GM23338 (cell line): Measurements from ENCODE around the gene BBLN. TPM values are rescaled to one million over a fixed set of nuclear protein-coding genes. Genes with fewer than 3 reads are reported as not detected.

Experiments used
- ATAC-seq: fragments of 200-7000 bp; cut with Tn5 transposase; 3 replicates; pipeline ENCODE4 v1.9.1; 2020
- DNase-seq: peaks from one replicate; pipeline ENCODE4 v3.0.0-alpha.2; 2015; ENCODE audit warnings: low spot score
- H2AFZ ChIP-seq: fragments of 200-600 bp; sonication (generic); 2 replicates; pipeline ENCODE4 v1.8.0; 2016; ENCODE audit warnings: antibody characterized with exemption, mild to moderate bottlenecking, moderate library complexity
- H3F3A ChIP-seq: fragments of 200-600 bp; sonication (generic); replicated peaks from 2 replicates; pipeline ENCODE4 v1.8.0; 2017; ENCODE audit warnings: antibody characterized with exemption, mixed run types, low read depth
- H3K27ac ChIP-seq: fragments of 200-600 bp; sonication (generic); 2 replicates; pipeline ENCODE4 v1.6.1; 2016; ENCODE audit warnings: low read depth
- H3K27me3 ChIP-seq: fragments of 200-600 bp; sonication (generic); 2 replicates; pipeline ENCODE4 v1.8.0; 2016; ENCODE audit warnings: mild to moderate bottlenecking, mixed run types, moderate library complexity; ENCODE audit not compliant: insufficient read depth
- H3K36me3 ChIP-seq: fragments of 200-600 bp; sonication (generic); 2 replicates; pipeline ENCODE4 v1.8.0; 2016; ENCODE audit warnings: mild to moderate bottlenecking; ENCODE audit not compliant: insufficient read depth
- H3K4me1 ChIP-seq: fragments of 200-600 bp; sonication (generic); 2 replicates; pipeline ENCODE4 v1.8.0; 2016; ENCODE audit warnings: mild to moderate bottlenecking, moderate library complexity; ENCODE audit not compliant: insufficient read depth
- H3K4me2 ChIP-seq: fragments of 200-600 bp; sonication (generic); 2 replicates; pipeline ENCODE4 v1.7.1; 2017; ENCODE audit warnings: mixed run types
- H3K4me3 ChIP-seq: fragments of 200-600 bp; sonication (generic); 2 replicates; pipeline ENCODE4 v1.6.1; 2016; ENCODE audit warnings: mixed run types
- H3K79me2 ChIP-seq: fragments of 200-600 bp; sonication (generic); replicated peaks from 2 replicates; pipeline ENCODE4 v1.8.0; 2017; ENCODE audit warnings: mild to moderate bottlenecking; ENCODE audit not compliant: insufficient read depth
- H3K9me2 ChIP-seq: fragments of 200-600 bp; sonication (generic); 2 replicates; pipeline ENCODE4 v1.8.0; 2017; ENCODE audit not compliant: insufficient read depth
- H4K20me1 ChIP-seq: fragments of 200-600 bp; sonication (generic); replicated peaks from 2 replicates; pipeline ENCODE4 v1.8.0; 2017; ENCODE audit warnings: mild to moderate bottlenecking; ENCODE audit not compliant: insufficient read depth
- H3K27ac Mint-ChIP-seq: 2 replicates; pipeline ENCODE4 v1.8.0; 2020; ENCODE audit warnings: inconsistent platforms, mild to moderate bottlenecking, moderate library complexity, mixed read lengths
- H3K27me3 Mint-ChIP-seq: 3 replicates; pipeline ENCODE4 v1.8.0; 2022; ENCODE audit warnings: low read depth, mild to moderate bottlenecking, moderate library complexity, mixed read lengths, inconsistent platforms; ENCODE audit not compliant: insufficient read depth, poor library complexity
- H3K36me3 Mint-ChIP-seq: 3 replicates; pipeline ENCODE4 v1.8.0; 2021; ENCODE audit warnings: low read depth, mild to moderate bottlenecking, inconsistent platforms, moderate library complexity, mixed read lengths
- H3K4me1 Mint-ChIP-seq: 3 replicates; pipeline ENCODE4 v1.8.0; 2020; ENCODE audit warnings: mild to moderate bottlenecking, inconsistent platforms, mixed read lengths
- H3K4me3 Mint-ChIP-seq: 3 replicates; pipeline ENCODE4 v1.8.0; 2021; ENCODE audit warnings: moderate library complexity, mild to moderate bottlenecking, inconsistent platforms, mixed read lengths
- H3K9me3 Mint-ChIP-seq: 3 replicates; pipeline ENCODE4 v1.8.0; 2020; ENCODE audit warnings: moderate library complexity, mild to moderate bottlenecking, inconsistent platforms, mixed read lengths
- JUNB ChIP-seq: IDR thresholded peaks from one replicate; pipeline ENCODE4 v1.6.1; 2016; ENCODE audit warnings: antibody characterized with exemption; ENCODE audit not compliant: unreplicated experiment
- POLR2AphosphoS5 ChIP-seq: IDR thresholded peaks from 2 replicates; pipeline ENCODE4 v1.6.1; 2016; ENCODE audit warnings: antibody characterized with exemption, low read depth
- STAT1 ChIP-seq: IDR thresholded peaks from one replicate; pipeline ENCODE4 v1.6.1; 2016; ENCODE audit warnings: antibody characterized with exemption; ENCODE audit not compliant: unreplicated experiment
- ZNF462 ChIP-seq: fragments of 250-450 bp; sonication (Bioruptor Pico); IDR thresholded peaks from 2 replicates; pipeline ENCODE4 v1.5.0; 2020; ENCODE audit warnings: mild to moderate bottlenecking, moderate library complexity
- polyA plus RNA-seq: library from polyadenylated mRNA; unstranded; fragments of >200 nt; fragmentation: Nextera tagmentation; extraction: Ambion mirVana; gene quantifications from 2 replicates; pipeline ENCODE4 v1.2.1, GENCODE V29; 2016
- total RNA-seq: library from RNA; depleted of rRNA; stranded (reverse); fragments of >200 nt; shearing (Covaris generic); gene quantifications from 2 replicates; pipeline ENCODE4 v1.2.3, GENCODE V29; 2014

BBLN gene
- total and polyA plus RNA-seq, 2 experiments from 2014 or later: 171 to 246 TPM

GRCh38 chr9:128208946-128209669 is 49.0 kb downstream of the BBLN start:
- TF ChIP-seq POLR2AphosphoS5: no peak
- no peak for TF ChIP-seq STAT1
- TF ChIP-seq JUNB: no peak
- no peak for TF ChIP-seq ZNF462 (CRISPR knock-in tag)

More at GRCh38 chr9:128208946-128209669, 49.0 kb downstream of the BBLN start:
- no peak overlapping the region for H3K27ac ChIP-seq
- H3K27me3 ChIP-seq: no peaks in the 10 kb centered on the region
- no peak overlapping the region for H3K4me2 ChIP-seq
- Mint-ChIP-seq H3K27ac (no peak overlapping the region), H3K27me3 (peaks cover 21% of the 10 kb centered on the region), H3K9me3 (no peaks in the 10 kb centered on the region; the same call in 2 of the 3 replicates), H3K36me3 (peaks cover 2% of the 10 kb centered on the region; the same call in 1 of the 3 replicates), H3K4me1 (peaks cover 21% of the 10 kb centered on the region), H3K4me3 (no peak overlapping the region; the same call in 2 of the 3 replicates)
- ATAC-seq (no peak), DNase-seq (no peak)
- no peak overlapping the region for H3K4me3 ChIP-seq
- peaks cover 8% of the 10 kb centered on the region; the same call in 1 of the 2 replicates for H3K4me1 ChIP-seq
- no peaks in the 10 kb centered on the region for H3K36me3 ChIP-seq
- no peaks in the 10 kb centered on the region for H3K9me2 ChIP-seq
- H3F3A ChIP-seq: no peaks in the 10 kb centered on the region
- H2AFZ ChIP-seq: no peak overlapping the region
- H3K79me2 ChIP-seq: 0 out of 2 replicates have a peak, but pooled peaks cover 4% of the 10 kb centered on the region
- peaks cover 3% of the 10 kb centered on the region for H4K20me1 ChIP-seq
